ENCODE data around the gene HECW1. TPM values are rescaled to one million over a fixed set of nuclear protein-coding genes. Genes with fewer than 3 reads are reported as not detected.

HECW1 gene
- total and polyA plus RNA-seq, 10 of the 15 experiments (the other 5 are each of a cell fraction or from before 2014, with no cell fraction given) = under 0.01 to 0.31 (median 0.04) TPM; not detected in 3

DNA sequence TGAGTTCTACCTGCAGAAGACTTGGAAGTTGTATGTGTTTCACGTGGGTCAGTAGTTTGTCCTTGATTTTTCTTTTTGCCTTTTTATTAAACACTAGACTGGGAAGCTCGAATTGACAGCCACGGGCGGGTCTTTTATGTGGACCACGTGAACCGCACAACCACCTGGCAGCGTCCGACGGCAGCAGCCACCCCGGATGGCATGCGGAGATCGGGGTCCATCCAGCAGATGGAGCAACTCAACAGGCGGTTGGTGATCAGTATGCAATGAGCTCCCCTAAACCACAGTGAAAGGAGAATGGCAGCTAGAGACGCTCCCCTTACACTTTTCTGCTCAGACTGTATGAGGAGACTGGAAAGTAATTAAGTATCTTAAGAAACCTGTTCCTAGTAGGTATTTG, 343.8 kb downstream of the HECW1 start:
- Histone ChIP-seq H3K4me3 (no peak overlapping the region), H3K9ac (ENCODE audit: control insufficient read depth, insufficient read depth, low read length) (no peak overlapping the region), H3K4me2 (ENCODE audit: control insufficient read depth, insufficient read depth) (no peak overlapping the region), H3K27ac (ENCODE audit: control insufficient read depth, insufficient read depth) (no peak overlapping the region), H3K9me3 (replicated peaks; ENCODE audit: control insufficient read depth, insufficient read depth, low read length) (no peaks in the 10 kb centered on the region), H4K20me1 (ENCODE audit: control insufficient read depth, insufficient read depth) (no peaks in the 10 kb centered on the region), H2AFZ (ENCODE audit: control insufficient read depth, low read depth, low read length) (no peak overlapping the region), H3K27me3 (replicated peaks in 1 of 2; ENCODE audit: control insufficient read depth in 2 of 2, insufficient read depth in 2 of 2, low read length in 1 of 2) (no peaks in the 10 kb centered on the region; a peak in 2 of 4 replicates), H3K4me1 (ENCODE audit: control insufficient read depth, insufficient read depth, low read length) (peaks cover 2% of the 10 kb centered on the region), H3K79me2 (ENCODE audit: control insufficient read depth, insufficient read depth, low read length) (no peaks in the 10 kb centered on the region), H3K36me3 (ENCODE audit: control insufficient read depth in 2 of 2, insufficient read depth in 2 of 2, low read length in 1 of 2) (no peaks in the 10 kb centered on the region)
- in situ Hi-C loops (cut with MboI) (loop anchor here (10.0 kb wide), 1 partner anchor 249 kb away; no protein-coding TSS in a partner anchor), intact Hi-C loops (cut with micrococcal nuclease; ENCODE audit: unreplicated experiment) (loop anchor here (5.0 to 10.0 kb wide), 3 partner anchors 266 to 381 kb away; no protein-coding TSS in a partner anchor)
- TF ChIP-seq, protein P1, sequence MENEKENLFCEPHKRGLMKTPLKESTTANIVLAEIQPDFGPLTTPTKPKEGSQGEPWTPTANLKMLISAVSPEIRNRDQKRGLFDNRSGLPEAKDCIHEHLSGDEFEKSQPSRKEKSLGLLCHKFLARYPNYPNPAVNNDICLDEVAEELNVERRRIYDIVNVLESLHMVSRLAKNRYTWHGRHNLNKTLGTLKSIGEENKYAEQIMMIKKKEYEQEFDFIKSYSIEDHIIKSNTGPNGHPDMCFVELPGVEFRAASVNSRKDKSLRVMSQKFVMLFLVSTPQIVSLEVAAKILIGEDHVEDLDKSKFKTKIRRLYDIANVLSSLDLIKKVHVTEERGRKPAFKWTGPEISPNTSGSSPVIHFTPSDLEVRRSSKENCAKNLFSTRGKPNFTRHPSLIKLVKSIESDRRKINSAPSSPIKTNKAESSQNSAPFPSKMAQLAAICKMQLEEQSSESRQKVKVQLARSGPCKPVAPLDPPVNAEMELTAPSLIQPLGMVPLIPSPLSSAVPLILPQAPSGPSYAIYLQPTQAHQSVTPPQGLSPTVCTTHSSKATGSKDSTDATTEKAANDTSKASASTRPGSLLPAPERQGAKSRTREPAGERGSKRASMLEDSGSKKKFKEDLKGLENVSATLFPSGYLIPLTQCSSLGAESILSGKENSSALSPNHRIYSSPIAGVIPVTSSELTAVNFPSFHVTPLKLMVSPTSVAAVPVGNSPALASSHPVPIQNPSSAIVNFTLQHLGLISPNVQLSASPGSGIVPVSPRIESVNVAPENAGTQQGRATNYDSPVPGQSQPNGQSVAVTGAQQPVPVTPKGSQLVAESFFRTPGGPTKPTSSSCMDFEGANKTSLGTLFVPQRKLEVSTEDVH (IDR thresholded peaks at IDR 0.05; ENCODE audit: low read depth, partially characterized antibody) = no peak
- TF ChIP-seq IKZF1 (conservative IDR thresholded peaks at IDR 0.05) (no peak), CEBPB (IDR thresholded peaks at IDR 0.05; ENCODE audit: borderline replicate concordance in 1 of 2, low read depth in 2 of 2, low read length in 2 of 2) (no peak), RAD21 (IDR thresholded peaks at IDR 0.05; ENCODE audit: insufficient read depth, low read depth, low read length) (peak; percentile 37; the same call in 1 of the 2 replicates), CBX3 (IDR thresholded peaks at IDR 0.05; ENCODE audit: borderline replicate concordance, low read depth) (no peak), SUZ12 (IDR thresholded peaks at IDR 0.05; ENCODE audit: unreplicated experiment) (no peak), RUNX3 (IDR thresholded peaks at IDR 0.05; ENCODE audit: low read length) (no peak), GATAD2B (conservative IDR thresholded peaks at IDR 0.05; ENCODE audit: low read depth) (no peak), BMI1 (IDR thresholded peaks at IDR 0.05; ENCODE audit: borderline replicate concordance) (no peak), SREBF1 (IDR thresholded peaks at IDR 0.05; ENCODE audit: low read length) (no peak)
- TF ChIP-seq, protein P2, sequence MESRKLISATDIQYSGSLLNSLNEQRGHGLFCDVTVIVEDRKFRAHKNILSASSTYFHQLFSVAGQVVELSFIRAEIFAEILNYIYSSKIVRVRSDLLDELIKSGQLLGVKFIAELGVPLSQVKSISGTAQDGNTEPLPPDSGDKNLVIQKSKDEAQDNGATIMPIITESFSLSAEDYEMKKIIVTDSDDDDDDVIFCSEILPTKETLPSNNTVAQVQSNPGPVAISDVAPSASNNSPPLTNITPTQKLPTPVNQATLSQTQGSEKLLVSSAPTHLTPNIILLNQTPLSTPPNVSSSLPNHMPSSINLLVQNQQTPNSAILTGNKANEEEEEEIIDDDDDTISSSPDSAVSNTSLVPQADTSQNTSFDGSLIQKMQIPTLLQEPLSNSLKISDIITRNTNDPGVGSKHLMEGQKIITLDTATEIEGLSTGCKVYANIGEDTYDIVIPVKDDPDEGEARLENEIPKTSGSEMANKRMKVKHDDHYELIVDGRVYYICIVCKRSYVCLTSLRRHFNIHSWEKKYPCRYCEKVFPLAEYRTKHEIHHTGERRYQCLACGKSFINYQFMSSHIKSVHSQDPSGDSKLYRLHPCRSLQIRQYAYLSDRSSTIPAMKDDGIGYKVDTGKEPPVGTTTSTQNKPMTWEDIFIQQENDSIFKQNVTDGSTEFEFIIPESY (IDR thresholded peaks at IDR 0.05) = no peak
- TF ChIP-seq, protein P3, sequence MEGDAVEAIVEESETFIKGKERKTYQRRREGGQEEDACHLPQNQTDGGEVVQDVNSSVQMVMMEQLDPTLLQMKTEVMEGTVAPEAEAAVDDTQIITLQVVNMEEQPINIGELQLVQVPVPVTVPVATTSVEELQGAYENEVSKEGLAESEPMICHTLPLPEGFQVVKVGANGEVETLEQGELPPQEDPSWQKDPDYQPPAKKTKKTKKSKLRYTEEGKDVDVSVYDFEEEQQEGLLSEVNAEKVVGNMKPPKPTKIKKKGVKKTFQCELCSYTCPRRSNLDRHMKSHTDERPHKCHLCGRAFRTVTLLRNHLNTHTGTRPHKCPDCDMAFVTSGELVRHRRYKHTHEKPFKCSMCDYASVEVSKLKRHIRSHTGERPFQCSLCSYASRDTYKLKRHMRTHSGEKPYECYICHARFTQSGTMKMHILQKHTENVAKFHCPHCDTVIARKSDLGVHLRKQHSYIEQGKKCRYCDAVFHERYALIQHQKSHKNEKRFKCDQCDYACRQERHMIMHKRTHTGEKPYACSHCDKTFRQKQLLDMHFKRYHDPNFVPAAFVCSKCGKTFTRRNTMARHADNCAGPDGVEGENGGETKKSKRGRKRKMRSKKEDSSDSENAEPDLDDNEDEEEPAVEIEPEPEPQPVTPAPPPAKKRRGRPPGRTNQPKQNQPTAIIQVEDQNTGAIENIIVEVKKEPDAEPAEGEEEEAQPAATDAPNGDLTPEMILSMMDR (IDR thresholded peaks at IDR 0.05 in 2 of 3, conservative IDR thresholded peaks at IDR 0.05 in 1 of 3; ENCODE audit: control insufficient read depth in 2 of 3, extremely low read depth in 1 of 3, insufficient read depth in 1 of 3, low read depth in 3 of 3, low read length in 3 of 3) = peak in 1 of 3 experiments; percentile 14; a peak in 1 of 6 replicates
- TF ChIP-seq, protein P4, sequence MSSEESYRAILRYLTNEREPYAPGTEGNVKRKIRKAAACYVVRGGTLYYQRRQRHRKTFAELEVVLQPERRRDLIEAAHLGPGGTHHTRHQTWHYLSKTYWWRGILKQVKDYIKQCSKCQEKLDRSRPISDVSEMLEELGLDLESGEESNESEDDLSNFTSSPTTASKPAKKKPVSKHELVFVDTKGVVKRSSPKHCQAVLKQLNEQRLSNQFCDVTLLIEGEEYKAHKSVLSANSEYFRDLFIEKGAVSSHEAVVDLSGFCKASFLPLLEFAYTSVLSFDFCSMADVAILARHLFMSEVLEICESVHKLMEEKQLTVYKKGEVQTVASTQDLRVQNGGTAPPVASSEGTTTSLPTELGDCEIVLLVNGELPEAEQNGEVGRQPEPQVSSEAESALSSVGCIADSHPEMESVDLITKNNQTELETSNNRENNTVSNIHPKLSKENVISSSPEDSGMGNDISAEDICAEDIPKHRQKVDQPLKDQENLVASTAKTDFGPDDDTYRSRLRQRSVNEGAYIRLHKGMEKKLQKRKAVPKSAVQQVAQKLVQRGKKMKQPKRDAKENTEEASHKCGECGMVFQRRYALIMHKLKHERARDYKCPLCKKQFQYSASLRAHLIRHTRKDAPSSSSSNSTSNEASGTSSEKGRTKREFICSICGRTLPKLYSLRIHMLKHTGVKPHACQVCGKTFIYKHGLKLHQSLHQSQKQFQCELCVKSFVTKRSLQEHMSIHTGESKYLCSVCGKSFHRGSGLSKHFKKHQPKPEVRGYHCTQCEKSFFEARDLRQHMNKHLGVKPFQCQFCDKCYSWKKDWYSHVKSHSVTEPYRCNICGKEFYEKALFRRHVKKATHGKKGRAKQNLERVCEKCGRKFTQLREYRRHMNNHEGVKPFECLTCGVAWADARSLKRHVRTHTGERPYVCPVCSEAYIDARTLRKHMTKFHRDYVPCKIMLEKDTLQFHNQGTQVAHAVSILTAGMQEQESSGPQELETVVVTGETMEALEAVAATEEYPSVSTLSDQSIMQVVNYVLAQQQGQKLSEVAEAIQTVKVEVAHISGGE (CRISPR knock-in tag; IDR thresholded peaks at IDR 0.05) = no peak
- WGBS (ENCODE audit: insufficient coverage, insufficient replicate concordance, low lambda C conversion rate, missing lambda C conversion rate) = 81% methylated on average over 14 of the region's 14 CpGs
- POLR2A ChIA-PET = interaction anchor here (0.7 to 1.2 kb wide), 2 partner anchors 126 to 244 kb away, joined by 3 to 4 read pairs; partner anchors contain the start of gene STK17A
- BruUV-seq (replicated peaks) = no TSS peak
- ATAC-seq = no peak
- SMC1A ChIA-PET (ENCODE audit: uncharacterized antibody, unreplicated experiment) = interaction anchor here (0.6 to 4.0 kb wide), 12 partner anchors 14 to 1423 kb away, joined by 3 to 25 read pairs (median 4); partner anchors contain the start of gene STK17A
- DNase-seq (ENCODE audit: low read depth, low spot score) = no peak
- no peak for FAIRE-seq
- CTCF ChIA-PET = interaction anchor here (0.7 to 5.2 kb wide), 18 partner anchors 9 to 512 kb away, joined by 3 to 69 read pairs (median 6); partner anchors contain the start of gene STK17A
- RAD21 ChIA-PET (ENCODE audit: unreplicated experiment) = interaction anchor here (0.7 to 3.8 kb wide), 8 partner anchors 9 to 382 kb away, joined by 3 to 37 read pairs (median 8); partner anchors contain the start of gene STK17A

Measured in GM12878 (cell line).